Keratinocyte (primary cell): Measurements from ENCODE around the gene INPP5A.

ENCODE experiments used
- CTCF ChIP-seq, 3 experiments: IDR thresholded peaks in 1 of 3; conservative IDR thresholded peaks in 1 of 3; optimal IDR thresholded peaks in 1 of 3; 2 replicates in 2 of 3; 3 replicates in 1 of 3; pipeline versions ENCODE3 to v1.5.1; 2011; ENCODE audit warnings: low read length in 3 of 3, mild to moderate bottlenecking in 3 of 3, moderate library complexity in 2 of 3, control low read depth in 1 of 3, inconsistent platforms in 1 of 3; ENCODE audit not compliant: insufficient read depth in 2 of 3; ENCODE audit errors: extremely low read depth in 1 of 3
- EZH2 ChIP-seq: IDR thresholded peaks from one replicate; pipeline ENCODE4 v1.6.1; 2012; ENCODE audit warnings: inconsistent platforms, mild to moderate bottlenecking, low read length, moderate library complexity

GRCh38 chr10:132497861-132498561 lies 39.6 kb upstream of the INPP5A start:
- TF ChIP-seq CTCF (optimal IDR thresholded peaks at IDR 0.05 in 1 of 3, IDR thresholded peaks at IDR 0.05 in 1 of 3, conservative IDR thresholded peaks at IDR 0.05 in 1 of 3; ENCODE audit: extremely low read depth in 1 of 3, insufficient read depth in 2 of 3, low read length in 3 of 3) (no peak), EZH2 (no peak)
